HG02678 (cell line): ENCODE results near the gene RNH1.
A peak's percentile ranks its signal among the peaks of the same experiment; 100 is the strongest.

Experiments used
- ATAC-seq: cut with Tn5 transposase; IDR thresholded peaks from one replicate; pipeline ENCODE4 v1.9.1; 2021; ENCODE audit warnings: mild to moderate bottlenecking, moderate library complexity; ENCODE audit not compliant: unreplicated experiment

Gene RNH1

DNA sequence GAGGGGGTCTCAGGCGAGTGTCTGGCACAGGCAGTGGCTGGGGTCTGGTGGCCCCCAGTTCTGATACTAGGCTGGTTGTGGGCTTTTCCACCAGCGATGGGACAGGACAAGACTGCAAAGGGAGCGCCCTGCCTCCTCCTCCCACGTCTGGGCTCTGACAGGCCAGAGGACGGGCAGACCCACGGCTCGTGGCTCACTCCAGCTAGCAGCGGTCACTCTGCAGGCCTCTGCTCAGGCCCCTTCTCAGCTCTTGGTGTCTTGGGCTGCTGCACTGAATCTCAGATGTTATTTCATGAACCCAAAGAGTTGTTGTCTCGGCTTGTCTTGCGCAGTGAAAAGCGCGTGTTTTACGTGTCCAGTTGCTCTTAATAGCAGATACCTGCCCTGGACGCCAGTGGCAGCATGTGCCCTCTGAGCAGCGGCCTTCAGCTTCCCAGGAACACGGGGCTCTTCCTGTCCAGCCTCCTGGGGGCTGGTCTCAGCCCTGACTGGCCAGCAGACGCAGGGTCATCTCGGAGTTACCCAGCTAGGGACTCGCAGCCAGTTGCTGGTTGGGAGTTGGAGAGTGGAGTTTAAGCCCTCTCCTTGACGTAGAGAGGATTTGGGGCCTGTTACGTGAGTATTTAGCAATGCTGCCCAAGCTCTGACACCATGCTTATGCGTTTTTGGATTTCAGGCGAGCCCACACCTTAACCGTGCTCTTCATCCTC is 47.4 kb downstream of the RNH1 start:
- no peak for ATAC-seq

DNA sequence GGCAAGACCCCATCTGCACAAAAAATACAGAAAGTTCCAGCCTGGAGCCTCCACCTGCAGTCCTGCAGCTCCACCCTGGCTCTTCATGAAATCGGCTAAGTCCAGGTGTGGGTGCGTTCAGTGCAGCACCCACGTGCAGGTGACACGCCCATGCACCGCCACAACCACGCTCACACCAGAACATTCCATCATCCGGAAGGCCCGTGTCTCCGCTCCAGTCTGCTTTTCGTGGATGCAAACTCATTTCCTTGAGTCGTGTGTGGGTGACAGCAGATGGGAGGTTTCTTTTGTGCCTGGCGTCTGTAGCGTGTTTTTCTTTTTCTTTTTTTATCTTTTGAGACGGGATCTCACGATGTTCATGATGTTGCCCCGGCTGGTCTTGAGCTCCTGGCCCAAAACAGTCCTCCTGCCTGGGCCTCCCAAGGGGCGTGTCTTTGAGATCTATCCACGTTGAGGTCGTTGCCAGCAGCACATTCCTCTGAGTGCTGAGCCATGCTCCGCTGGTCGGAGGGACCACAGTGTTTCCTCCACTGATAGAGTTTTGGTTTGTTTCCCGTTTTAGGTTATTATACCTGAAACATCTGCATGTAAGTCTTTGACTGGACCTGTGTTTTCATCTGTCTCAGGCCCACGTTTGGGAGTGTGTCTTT is 49.8 kb downstream of the RNH1 start:
- ATAC-seq: no peak

DNA sequence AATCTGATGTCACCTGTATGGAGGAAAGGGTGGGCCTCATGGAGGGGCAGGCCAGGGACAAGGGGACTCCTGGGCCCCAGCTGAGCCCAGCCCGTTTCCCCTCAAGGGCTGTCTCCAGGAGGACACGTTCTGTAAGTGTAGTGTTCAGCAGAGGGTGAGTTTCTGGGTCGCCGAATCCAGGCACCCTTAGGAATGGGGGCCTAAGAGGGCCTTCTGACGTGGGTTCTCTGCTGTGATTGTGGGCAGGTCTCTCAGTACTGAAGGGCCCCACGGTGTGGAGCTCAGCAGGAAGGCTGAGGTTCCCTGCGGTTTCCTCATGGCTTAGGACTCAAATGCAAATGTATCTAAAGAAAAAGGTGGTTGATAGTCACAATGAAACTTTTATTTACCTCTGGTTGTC is 50.5 kb downstream of the RNH1 start:
- no peak for ATAC-seq

DNA sequence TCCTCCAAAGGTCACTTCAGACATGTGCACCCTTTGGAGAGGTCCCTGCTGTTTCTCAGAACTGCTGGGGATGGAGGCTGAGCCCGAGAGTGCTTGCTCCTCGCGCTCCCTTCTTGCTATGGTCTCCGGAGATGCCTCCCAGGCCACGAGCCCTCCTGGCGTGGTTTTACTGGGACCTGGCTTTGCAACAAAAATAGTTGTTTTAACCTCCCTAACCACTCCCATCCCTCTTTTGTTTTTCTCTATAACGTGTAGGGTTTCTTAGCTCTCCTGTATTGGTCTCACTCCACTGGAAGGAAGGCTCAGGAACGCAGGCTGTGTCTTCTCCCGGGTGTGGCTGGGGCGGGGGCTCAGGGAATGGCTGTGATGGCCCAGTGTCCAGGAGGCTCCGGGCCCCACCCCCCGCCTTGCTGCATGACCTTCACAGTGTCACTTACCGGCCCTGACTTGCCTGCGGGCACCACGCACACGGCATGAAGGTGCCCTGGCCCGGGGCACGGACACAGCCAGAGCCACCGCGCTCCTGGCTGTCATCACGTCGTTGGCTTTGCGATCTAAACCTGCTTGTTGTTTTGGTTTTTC is 51.4 kb downstream of the RNH1 start:
- ATAC-seq: no peak

DNA sequence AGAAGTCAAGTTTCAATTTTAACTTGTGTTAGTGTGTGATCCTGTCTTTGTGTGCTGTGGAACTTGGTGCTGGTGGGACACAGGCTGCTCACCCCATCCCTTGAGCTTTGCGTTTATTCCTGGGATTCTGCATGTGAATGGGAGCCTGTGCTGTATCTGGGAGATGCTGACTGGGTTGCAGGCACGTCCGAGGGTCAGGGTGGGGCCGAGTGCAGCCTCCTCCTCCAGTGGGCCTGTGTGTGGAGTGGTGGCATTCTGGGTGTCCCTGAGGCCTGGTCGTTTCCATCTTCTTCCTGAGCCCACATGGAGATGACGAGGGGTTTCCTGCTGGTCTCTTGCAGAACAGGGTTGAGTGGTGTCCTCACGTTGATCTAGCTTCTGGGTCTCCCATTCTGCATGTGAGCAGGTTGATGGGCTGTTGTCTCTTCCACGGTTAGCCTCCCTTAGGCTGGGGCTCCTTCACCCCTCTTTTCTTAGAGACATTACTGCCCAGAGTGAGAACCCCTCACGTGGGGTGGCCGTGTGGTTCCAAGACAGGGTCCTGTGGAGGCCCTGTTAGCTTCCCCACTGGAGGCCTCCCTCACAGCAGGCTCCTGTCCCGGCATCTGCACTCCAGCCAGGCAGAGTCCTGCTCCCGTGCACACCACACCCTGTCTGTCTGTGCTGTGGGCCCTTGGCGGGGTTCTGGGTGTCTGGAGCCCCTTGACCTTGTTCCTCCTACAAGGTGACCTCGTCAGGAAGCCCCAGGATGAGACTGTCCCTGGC is 52.1 kb downstream of the RNH1 start:
- no peak for ATAC-seq

DNA sequence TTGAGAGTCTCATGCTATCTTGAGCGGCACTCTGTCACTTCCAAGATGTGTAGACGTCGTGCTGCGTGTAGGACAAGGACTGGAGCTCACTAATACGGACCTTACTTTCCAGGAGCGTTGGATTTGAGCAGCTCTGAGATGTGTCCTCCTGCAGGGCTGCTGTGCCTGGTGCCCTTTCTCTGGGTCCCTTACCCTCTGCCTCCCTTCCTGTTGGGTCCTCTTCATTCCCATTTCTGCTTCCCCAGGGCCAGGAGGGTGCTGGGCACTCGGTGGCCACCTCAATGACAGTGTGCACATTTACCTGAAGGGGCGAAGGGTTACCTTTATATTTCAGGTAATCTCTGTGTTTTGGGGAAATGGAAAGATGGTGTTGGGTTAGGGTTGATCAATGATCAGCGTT is 53.0 kb downstream of the RNH1 start:
- ATAC-seq: no peak

DNA sequence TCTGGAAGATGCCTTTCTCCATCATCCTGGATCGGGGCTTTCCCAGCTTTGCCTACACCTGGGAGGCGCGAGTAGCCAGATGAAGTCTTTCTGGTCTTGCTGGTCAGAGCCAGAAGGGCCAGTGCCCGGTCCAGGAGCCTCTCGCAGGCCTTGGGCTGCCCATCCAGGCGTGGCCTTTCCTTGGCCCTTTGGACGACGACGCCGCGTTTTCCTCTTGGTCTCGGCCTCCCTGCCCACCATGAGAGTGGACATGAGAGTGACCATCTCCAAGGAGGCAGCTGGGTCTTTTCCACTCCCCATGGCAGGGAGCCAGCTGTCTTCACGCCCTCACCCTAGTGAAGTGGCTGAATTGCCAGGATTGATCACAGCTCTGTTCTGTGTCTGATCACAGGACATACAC is 53.5 kb downstream of the RNH1 start:
- ATAC-seq: no peak

DNA sequence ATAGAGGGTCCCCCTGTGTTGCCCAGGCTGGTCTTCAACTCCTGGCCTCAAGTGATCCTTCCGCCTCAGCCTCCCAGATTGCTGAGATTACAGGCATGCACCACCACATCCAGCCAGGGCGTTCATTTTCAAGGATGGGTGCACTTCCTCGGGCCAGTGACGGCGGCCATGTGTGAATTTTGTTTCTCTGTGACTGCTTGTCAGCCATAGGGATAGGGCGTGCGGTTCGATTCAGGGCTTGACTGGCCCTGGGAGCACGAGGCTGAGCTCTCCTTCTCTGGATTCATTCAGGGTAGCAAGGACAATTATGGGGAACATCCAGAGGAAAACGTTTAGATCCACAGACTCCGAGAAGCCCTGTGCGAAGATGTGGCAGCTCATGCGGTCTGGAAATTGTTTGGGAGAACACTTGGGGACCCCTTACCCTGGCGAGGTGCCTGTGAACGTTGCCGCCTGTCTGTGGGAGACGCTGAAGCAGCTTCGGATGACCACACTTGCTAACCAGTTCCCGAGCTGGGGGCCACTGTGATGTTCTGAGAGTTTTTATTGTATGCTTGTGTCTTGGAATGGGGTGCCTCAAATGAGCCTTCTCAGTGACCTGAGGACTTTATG is 54.0 kb downstream of the RNH1 start:
- no peak for ATAC-seq

DNA sequence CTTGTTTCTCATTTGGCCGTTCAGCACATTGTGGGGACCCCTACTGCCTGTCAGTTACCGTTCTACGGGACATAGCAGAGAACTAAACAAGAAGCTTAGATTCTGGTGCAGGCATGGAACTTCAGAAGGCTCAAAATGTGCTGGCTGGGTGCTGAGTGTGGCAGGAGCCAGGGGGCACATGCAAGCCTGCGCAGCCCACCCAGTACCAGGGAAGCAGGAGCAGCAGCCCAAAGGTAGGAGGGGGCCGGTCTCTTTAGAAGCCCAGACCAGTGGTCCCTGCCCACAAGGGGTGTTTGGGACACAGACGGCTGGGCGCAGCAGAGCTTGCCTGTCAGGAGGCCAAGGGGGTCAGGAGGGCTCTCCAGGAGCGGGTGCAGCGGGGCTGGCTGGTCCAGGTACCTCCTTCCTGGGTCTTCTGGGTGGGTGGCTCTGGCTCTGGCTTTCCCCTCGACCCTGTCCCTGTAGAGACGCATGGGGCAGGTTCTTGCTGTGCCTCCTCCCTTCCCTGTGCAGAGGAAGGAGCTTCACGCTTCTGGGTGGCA is 54.8 kb downstream of the RNH1 start:
- ATAC-seq: no peak

DNA sequence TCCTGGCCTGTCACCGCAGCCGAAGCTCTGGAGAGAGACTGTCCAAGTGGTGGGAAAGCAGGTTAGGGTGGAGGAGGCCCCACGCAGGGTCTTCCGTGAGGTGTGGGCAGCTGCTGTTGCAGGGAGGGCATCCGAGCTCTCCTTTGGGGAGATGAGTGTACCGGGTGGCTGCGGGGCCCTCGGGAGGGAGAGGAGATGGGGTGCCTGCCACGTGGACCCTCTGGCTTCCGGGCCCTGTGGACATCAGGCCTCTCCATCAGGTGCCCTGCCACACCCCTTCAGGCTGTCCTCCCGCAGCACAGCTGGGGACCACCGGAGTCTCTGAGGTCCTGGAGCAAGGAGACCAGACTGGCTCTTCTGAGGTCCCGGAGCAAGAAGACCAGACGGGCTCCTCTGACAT is 55.3 kb downstream of the RNH1 start:
- no peak for ATAC-seq

DNA sequence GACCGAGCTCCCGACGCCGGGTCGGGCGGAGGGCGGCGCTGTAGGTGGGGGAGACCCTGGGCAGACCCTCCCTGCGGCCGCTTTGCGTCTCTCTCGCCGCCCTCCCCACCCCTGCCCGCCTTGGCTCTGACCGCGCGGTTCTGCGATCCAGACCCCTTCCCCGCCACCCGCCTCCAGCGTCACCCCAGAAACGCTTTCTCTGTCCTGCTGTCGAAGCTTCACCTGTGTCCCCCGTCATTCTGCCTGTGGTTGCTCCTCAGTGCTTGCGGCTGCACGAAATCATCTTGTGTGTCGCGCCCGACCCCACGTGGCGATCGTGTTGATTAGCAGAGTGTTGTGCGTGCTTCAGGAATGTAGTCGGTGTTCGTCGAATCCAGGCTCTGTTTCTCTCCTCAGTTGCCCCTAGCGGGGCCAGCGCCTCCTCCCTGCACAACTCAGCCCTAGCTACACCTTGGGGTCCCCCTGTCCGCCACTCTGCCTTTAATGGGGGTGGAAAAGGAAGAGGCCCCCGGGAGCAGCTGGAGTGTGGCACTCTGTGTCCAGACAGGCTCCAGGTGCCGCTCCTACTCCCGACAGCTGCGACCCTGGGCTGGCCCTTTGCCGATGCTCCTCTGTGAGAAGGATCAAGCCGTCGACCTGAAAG is 56.1 kb downstream of the RNH1 start:
- ATAC-seq: peak; percentile 3

DNA sequence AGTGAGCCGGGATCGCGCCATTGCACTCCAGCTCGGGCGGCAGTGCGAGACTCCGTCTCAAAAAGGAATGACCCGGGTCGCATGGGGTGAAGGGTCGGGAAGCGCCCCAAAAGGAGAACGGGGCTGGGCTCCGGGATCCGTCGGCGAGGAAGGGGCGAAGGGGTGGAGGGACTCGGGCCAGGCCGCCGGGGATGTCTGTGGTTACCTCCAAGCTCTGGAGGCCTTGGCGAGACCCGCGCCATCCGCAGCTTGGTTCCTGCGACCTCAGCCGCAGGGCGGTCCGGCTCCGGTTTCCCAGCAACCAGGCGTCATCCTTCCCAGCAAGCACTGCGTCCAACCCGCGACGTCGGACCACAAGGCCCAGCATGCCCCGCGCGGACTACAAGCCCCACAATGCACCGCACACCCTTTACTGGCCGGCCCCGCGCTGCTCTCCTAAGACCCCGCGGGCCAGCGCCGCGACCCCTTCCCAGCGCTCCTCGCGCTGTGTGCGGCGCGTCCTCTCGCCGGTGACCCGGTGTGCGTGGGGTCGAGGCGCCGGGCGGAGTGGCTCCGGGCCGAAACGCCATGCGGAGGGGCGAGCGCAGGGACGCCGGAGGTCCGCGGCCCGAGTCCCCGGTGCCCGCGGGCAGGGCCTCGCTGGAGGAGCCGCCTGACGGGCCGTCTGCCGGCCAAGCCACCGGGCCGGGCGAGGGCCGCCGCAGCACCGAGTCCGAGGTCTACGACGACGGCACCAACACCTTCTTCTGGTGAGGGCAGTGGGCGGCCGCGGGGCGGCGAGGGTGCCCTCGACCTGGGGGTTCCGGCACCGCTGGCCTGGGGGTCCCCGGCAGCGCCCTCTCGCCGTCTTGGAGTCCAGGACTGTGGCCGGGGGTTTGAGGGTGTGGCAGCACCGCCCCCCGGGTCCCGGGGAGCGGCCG is 56.9 kb downstream of the RNH1 start, which contains the start of gene PTDSS2:
TSS of gene PTDSS2 (plus strand) at position 391 of the 920 bp plus-strand sequence. CDS start at position 568, 177 bp downstream.
- ATAC-seq: peak; percentile 85

DNA sequence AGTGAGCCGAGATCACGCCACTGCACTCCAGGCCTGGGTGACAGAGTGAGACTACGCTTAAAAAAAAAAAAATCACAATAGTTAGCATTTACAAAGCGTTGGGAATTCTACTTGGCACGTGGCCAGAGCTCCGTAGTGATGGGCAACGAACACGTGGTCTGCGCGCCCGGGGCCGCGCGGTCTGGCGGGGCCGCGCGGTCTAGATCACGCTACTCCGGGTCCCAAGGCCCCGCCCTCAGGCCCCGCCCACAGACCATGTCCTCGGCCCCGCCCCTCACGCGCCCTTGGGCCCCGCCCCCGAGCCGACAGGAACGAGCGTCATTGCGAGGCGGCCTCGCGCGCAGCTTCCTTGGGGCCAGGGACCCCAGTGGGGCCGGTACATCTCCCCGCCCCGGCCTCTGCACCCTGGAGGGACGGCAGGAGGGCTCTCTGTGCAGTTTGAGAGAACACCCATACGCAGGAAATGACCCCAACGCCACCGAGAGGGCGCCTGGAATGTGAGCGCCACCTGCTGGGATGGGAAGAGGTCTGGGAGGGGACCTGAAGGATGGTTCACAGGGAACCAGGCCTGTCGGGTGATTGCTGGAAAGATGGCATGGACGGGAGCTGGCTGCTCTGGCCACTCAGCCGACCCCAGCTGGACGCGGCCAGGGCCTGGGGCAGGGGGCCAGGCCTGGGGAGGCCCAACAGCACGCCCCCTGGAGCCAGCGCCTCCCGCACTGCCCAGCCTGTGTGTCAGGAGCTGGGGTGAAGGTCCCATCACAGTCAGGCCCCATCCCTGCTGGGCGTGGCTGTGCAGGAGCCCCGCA is 58.9 kb downstream of the RNH1 start:
- ATAC-seq: peak; percentile 40

DNA sequence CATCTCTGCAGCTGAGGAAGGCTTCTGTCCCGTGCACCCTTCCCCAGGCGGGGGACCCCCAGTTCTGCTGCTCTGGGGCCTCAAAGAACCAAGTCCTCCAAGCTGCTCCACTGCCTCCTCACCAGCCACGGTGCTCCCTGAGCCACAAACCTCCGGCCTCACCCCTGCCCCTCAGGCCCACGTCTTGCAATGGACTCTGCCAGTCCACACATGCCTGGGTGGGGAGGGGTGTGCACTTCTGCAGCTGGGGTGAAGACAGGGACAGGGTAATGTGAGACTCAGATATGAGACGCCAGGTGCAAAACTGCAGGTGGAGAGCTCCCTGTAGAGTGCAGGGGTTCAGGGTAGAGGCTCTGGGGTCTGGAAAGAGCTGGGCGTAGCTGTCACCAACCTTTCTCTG is 60.2 kb downstream of the RNH1 start:
- ATAC-seq: no peak

DNA sequence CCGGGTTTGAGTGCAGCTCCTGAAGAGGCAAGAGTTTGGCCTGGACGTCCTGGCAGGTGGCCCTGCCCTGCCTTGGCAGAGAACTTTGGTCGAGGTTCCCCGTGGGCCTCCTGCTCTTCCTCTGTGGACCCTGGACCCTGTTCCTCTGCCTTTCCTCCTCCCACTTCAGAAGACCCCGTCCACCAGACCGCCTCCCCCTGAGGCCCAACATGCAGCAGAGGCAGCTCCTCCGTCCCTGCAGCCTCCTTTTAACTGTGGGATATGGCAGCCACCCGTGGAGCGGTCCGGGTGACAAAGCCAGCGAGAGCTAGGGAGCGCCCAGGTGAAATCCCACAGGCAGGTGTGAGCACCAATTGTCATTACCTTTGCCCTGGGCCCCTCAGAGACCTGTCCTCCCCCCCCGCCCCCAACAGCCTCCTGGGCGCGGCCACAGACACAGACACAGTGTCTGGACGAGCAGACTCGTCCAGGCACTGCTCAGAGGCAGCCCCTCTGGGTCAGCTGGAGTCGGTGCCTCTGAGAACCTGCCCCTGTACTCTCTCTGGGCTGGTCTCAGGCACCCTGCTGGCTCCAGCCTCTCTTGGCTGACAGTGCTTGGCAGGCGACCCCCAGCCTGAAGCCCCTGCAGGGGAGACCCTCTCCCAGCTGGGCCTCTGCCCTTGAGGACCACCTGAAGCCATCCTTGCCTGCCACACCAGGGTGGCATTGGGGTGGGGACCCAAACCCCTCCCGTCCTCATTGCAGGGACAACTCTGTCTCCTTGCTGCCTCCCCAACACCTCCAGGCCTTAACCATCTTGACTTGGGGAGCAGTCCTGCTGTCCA is 61.1 kb downstream of the RNH1 start:
- ATAC-seq: no peak
